ENCODE results near the gene FAM228B.

DNA sequence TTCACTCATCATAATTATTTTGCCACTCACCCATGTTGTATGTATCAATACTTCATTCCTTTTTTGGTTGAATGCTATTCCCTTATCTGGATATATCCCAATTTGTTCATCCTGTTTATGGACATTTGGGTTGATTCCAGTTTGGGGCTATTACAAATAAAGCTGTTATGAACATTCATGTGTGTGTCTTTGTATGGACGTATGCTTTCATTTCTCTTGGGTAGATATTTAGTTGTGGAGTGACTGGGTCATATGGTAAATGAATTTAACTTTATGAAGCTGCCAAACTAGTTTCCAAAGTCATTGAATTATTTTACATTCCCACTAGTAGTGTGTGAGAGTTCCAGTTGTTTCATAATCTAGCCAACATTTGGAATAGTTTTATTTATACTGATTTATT lies 2.7 kb downstream of the FAM228B start:
- TF ChIP-seq FOXA1 (IDR thresholded peaks at IDR 0.05) (no peak), TARDBP (IDR thresholded peaks at IDR 0.05) (no peak), FOXM1 (IDR thresholded peaks at IDR 0.05; ENCODE audit: borderline replicate concordance) (no peak), FOXK2 (IDR thresholded peaks at IDR 0.05) (no peak), NFRKB (IDR thresholded peaks at IDR 0.05) (no peak)
- TF ChIP-seq, protein P1, sequence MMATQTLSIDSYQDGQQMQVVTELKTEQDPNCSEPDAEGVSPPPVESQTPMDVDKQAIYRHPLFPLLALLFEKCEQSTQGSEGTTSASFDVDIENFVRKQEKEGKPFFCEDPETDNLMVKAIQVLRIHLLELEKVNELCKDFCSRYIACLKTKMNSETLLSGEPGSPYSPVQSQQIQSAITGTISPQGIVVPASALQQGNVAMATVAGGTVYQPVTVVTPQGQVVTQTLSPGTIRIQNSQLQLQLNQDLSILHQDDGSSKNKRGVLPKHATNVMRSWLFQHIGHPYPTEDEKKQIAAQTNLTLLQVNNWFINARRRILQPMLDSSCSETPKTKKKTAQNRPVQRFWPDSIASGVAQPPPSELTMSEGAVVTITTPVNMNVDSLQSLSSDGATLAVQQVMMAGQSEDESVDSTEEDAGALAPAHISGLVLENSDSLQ (IDR thresholded peaks at IDR 0.05), result no peak

Measured in HEK293T (cell line).